Bronchial epithelial cell (primary cell): ENCODE results near the gene NUP54. TPM values are rescaled to one million over a fixed set of nuclear protein-coding genes. Genes with fewer than 3 reads are reported as not detected.

Experiments used
- DNase-seq: peaks from one replicate; pipeline ENCODE4 v3.0.0-alpha.2; 2010; ENCODE audit warnings: low read depth
- FAIRE-seq: peaks from 2 replicates; lab custom pipeline; 2011; peaks lifted over from hg19 to GRCh38; lab: Jason Lieb, UNC
- H3K27me3 ChIP-seq: 2 replicates; pipeline ENCODE4 v1.5.1; 2011; ENCODE audit warnings: low read length; ENCODE audit not compliant: control insufficient read depth, insufficient read depth
- H3K36me3 ChIP-seq: 2 replicates; pipeline ENCODE4 v1.5.1; 2011; ENCODE audit warnings: low read length; ENCODE audit not compliant: control insufficient read depth, insufficient read depth
- H3K4me3 ChIP-seq: 2 replicates; pipeline ENCODE4 v1.5.1; 2011; ENCODE audit warnings: mild to moderate bottlenecking, low read depth, low read length, control low read depth
- CTCF ChIP-seq: IDR thresholded peaks from 2 replicates; pipeline ENCODE4 v1.5.1; 2011; ENCODE audit warnings: mild to moderate bottlenecking, moderate library complexity, low read length, control low read depth, inconsistent platforms; ENCODE audit not compliant: insufficient read depth, severe bottlenecking
- total RNA-seq: library from RNA; depleted of rRNA; stranded (reverse); fragments of >200 nt; gene quantifications from 2 replicates; pipeline ENCODE4 v1.2.1, GENCODE V29; 2014

NUP54 gene
- total RNA-seq, 1 donor from 2014 or later, result 62.4 TPM

DNA sequence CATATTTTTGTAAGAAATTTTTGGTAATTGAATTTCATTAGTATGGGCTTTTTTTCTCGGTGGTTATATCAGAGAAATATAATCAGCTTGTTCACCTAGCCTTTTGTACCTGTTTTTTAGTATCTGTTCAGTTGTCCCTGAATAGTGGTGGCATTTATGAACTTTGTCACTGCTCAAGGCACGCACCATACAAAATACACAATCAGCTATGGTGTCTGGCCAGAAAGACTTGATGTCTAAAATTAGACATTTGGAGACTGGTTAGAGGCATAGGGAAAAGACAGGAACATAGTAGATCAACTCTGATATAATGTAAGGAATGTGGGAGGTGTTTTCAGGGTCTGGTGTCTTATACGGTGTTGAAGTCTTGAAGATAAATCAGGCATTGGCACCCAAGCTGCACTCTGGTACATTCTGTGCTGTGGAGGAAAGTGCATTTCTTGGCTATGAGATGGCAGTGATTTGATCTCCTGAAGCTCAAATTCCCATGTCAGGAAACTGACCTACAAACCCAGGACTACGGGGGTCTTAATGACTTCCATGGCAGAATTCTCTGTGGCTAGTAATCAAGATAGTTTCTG lies 70.1 kb downstream of the NUP54 start:
- FAIRE-seq, result no peak
- TF ChIP-seq CTCF, result no peak
- DNase-seq, result no peak
- Histone ChIP-seq H3K4me3 (no peak overlapping the region), H3K27me3 (no peaks in the 10 kb centered on the region), H3K36me3 (no peaks in the 10 kb centered on the region)

DNA sequence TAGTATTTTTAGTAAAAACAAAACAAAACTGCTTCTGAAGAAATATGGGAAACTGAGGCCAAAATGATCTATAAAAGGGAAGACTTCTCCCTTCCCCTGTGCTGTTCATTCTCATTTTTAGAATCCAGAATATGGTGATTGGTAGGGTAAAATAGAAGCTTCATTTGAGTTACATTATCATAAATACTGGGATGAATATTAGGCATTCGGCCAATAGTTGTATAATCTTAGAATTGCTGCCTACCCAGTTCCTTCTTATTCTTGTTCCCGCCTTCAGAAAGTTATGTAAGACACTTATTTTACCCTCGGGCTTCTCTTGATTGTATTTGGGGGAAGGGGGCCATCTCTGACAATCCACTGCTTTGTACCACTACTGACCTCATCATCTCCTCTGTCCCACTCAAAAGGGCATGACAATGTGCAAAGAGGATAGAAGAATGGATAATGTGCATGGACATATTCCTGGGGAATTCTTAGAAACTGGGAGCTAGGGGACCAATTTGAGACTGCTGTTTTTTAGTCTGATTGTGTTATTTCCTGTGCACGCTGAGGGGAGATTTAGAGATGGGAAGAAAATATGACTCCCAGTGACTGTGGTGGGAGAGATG lies 73.1 kb downstream of the NUP54 start:
- TF ChIP-seq CTCF, result no peak
- FAIRE-seq (no peak), DNase-seq (no peak)

GRCh38 chr4:76074468-76074867 lies 73.7 kb downstream of the NUP54 start, which contains the start of gene ART3:
TSS of gene ART3 (plus strand) at chr4:76074709. CDS start at chr4:76075890, 1,181 bp downstream.
- FAIRE-seq (no peak), DNase-seq (no peak)
- no peak within 1 kb of the TSS for H3K4me3 ChIP-seq
- TF ChIP-seq CTCF, result no peak
- no peaks in the 10 kb centered on the region for H3K27me3 ChIP-seq
- H3K36me3 ChIP-seq, result no peaks in the 10 kb centered on the region

More for the DNA sequence above, 73.1 kb downstream of the NUP54 start:
- no peaks in the 10 kb centered on the region for H3K27me3 ChIP-seq
- H3K4me3 ChIP-seq, result no peak overlapping the region
- no peaks in the 10 kb centered on the region for H3K36me3 ChIP-seq

- no peak for FAIRE-seq
- Histone ChIP-seq H3K27me3 (no peaks in the 10 kb centered on the region), H3K4me3 (no peak overlapping the region), H3K36me3 (no peaks in the 10 kb centered on the region)
- no peak for DNase-seq
- TF ChIP-seq CTCF, result no peak
These were observed 75.4 kb downstream of the NUP54 start for GRCh38 chr4:76072760-76073159.

- DNase-seq (peak; percentile 66), FAIRE-seq (no peak)
- Histone ChIP-seq H3K27me3 (no peaks in the 10 kb centered on the region), H3K4me3 (no peak overlapping the region), H3K36me3 (no peaks in the 10 kb centered on the region)
- peak; percentile 74 for TF ChIP-seq CTCF
These were observed 80.4 kb downstream of the NUP54 start for GRCh38 chr4:76067652-76068286.
